VCaP (cell line): ENCODE measurements around the gene JADE2.
"Not testable (repeated sequence)": the region's sequence is repeated elsewhere in the genome, so short reads cannot be mapped to it uniquely, and the experiment has no call there.

Experiments
- H3K27ac ChIP-seq: fragments of 450-650 bp; 2 replicates; pipeline ENCODE4 v1.5.1; 2017
- CTCF ChIP-seq: fragments of 450-650 bp; conservative IDR thresholded peaks from 2 replicates; pipeline ENCODE4 v1.5.1; 2017; ENCODE audit warnings: mild to moderate bottlenecking, moderate library complexity

Gene JADE2

GRCh38 chr5:134555223-134555889 lies 29.9 kb downstream of the JADE2 start:
- TF ChIP-seq CTCF, result no peak
- peak overlapping the region; percentile 85 for H3K27ac ChIP-seq

- TF ChIP-seq CTCF, result no peak
- peak overlapping the region; percentile 85 for H3K27ac ChIP-seq
These were observed 30.4 kb downstream of the JADE2 start for GRCh38 chr5:134555890-134556311.

GRCh38 chr5:134556588-134556987 lies 31.1 kb downstream of the JADE2 start:
- not testable (repeated sequence) for H3K27ac ChIP-seq

GRCh38 chr5:134556994-134557393 lies 31.5 kb downstream of the JADE2 start:
- H3K27ac ChIP-seq, result no peak overlapping the region
- TF ChIP-seq CTCF, result no peak

- no peak overlapping the region for H3K27ac ChIP-seq
- TF ChIP-seq CTCF, result no peak
These were observed 34.2 kb downstream of the JADE2 start for GRCh38 chr5:134559672-134560071.

- no peak overlapping the region for H3K27ac ChIP-seq
- no peak for TF ChIP-seq CTCF
These were observed 35.2 kb downstream of the JADE2 start for GRCh38 chr5:134560698-134561097.

- peak; percentile 60 for TF ChIP-seq CTCF
- no peak overlapping the region; the same call in 1 of the 2 replicates for H3K27ac ChIP-seq
These were observed 36.4 kb downstream of the JADE2 start for GRCh38 chr5:134561871-134562296.

GRCh38 chr5:134563221-134563620 lies 37.8 kb downstream of the JADE2 start:
- H3K27ac ChIP-seq, result no peak overlapping the region
- TF ChIP-seq CTCF, result no peak
